Measurements from ENCODE around the gene ITGA3. TPM values are rescaled to one million over a fixed set of nuclear protein-coding genes. Genes with fewer than 3 reads are reported as not detected.

The ITGA3 gene
- total and polyA plus RNA-seq, 2 of the 13 experiments (the other 11 are each of a cell fraction or from before 2014, with no cell fraction given): 0.48 to 0.69 TPM

DNA sequence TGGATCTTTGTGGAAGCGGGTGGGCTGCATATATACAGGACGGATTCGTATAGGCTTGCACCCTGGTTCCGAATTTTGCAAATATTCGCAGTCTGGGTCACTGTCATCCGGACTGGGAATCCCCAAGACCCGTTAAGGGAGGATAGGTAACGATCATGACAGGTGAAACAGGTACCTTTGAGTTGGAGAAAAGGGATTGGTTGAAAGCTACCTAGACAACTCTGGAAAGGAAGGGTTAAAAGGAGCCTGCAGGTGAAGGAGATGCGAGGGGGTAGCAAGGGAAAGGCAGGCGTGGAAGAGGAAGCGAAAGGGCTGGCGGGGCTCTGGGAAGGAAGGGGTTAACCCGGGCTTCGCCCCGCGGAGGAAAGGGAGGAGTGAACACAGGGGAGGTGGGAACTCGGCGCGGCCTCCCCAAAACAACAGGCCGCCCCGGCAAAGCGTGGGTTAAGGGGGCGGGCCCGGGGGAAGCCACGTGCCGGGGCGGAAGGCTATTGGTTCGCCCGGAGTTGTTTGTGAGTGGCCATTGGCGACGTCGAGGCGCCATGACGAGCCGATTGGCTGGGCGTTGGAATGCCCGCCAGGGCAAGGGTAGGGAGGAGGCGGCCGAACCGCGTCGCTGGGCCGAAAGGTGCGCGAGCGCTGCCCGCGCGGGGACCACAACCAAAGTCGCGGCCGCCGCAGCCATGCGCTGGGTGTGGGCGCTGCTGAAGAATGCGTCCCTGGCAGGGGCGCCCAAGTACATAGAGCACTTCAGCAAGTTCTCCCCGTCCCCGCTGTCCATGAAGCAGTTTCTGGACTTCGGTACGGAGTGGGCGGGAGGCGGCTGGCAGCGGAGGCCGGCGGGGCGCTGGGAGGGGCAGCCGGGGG, 39.1 kb downstream of the ITGA3 start, which contains the start of gene PDK2 (continued):
- TF ChIP-seq ZNF512 (CRISPR knock-in tag; IDR thresholded peaks at IDR 0.05) (no peak), FOXP4 (CRISPR knock-in tag; IDR thresholded peaks at IDR 0.05) (peak; percentile 52; the same call in 1 of the 2 replicates), FOXO4 (CRISPR knock-in tag; conservative IDR thresholded peaks at IDR 0.05) (0 out of 2 replicates have a peak, but pooled peaks have one; percentile 82), PRDM10 (CRISPR knock-in tag; IDR thresholded peaks at IDR 0.05; ENCODE audit: low read depth) (peak; percentile 97), TCF7 (IDR thresholded peaks at IDR 0.05; ENCODE audit: low read depth) (no peak), RXRA (CRISPR knock-in tag; IDR thresholded peaks at IDR 0.05) (peak; percentile 66; the same call in 1 of the 2 replicates), ZNF501 (CRISPR knock-in tag; IDR thresholded peaks at IDR 0.05) (peak; percentile 93), ZNF136 (CRISPR knock-in tag; IDR thresholded peaks at IDR 0.05; ENCODE audit: low read depth) (no peak), ZNF383 (CRISPR knock-in tag; IDR thresholded peaks at IDR 0.05; ENCODE audit: borderline replicate concordance) (0 out of 2 replicates have a peak, but pooled peaks have one; percentile 44), KLF15 (CRISPR knock-in tag; IDR thresholded peaks at IDR 0.05; ENCODE audit: borderline replicate concordance) (no peak; the same call in 1 of the 2 replicates), HMGA1 (CRISPR knock-in tag; conservative IDR thresholded peaks at IDR 0.05) (no peak), SRSF1 (optimal IDR thresholded peaks at IDR 0.05; ENCODE audit: low read depth, low read length) (no peak)
- TF ChIP-seq, protein P1, sequence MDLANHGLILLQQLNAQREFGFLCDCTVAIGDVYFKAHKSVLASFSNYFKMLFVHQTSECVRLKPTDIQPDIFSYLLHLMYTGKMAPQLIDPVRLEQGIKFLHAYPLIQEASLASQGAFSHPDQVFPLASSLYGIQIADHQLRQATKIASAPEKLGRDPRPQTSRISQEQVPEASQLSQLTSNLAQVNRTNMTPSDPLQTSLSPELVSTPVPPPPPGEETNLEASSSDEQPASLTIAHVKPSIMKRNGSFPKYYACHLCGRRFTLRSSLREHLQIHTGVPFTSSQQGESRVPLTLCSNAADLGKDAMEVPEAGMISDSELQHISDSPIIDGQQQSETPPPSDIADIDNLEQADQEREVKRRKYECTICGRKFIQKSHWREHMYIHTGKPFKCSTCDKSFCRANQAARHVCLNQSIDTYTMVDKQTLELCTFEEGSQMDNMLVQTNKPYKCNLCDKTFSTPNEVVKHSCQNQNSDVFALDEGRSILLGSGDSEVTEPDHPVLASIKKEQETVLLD (CRISPR knock-in tag; IDR thresholded peaks at IDR 0.05; ENCODE audit: low read depth): peak; percentile 56; the same call in 1 of the 2 replicates
